Spleen (tissue), 11 donors: ENCODE measurements around the gene LDLRAD4. TPM values are rescaled to one million over a fixed set of nuclear protein-coding genes. Genes with fewer than 3 reads are reported as not detected.
A peak's percentile ranks its signal among the peaks of the same experiment; 100 is the strongest.

ENCODE experiments used
- DNase-seq: peaks from one replicate; pipeline ENCODE4 v3.0.0-alpha.2; 2020
- H3K27ac ChIP-seq, 8 donors: fragments of 200-600 bp; sonication (generic) in 7 of 8; 1 replicate in 4 of 8; 2 replicates in 4 of 8; pipeline versions ENCODE4 v1.5.0 to v1.8.0; 2016 to 2021; ENCODE audit warnings: inconsistent platforms in 4 of 8, mild to moderate bottlenecking in 4 of 8, moderate library complexity in 1 of 8
- H3K27me3 ChIP-seq, 7 donors: fragments of 200-600 bp; sonication (generic) in 6 of 7; replicated peaks in 1 of 7; 1 replicate in 4 of 7; 2 replicates in 3 of 7; pipeline versions ENCODE4 v1.5.0 to v1.8.0; 2016 to 2021; ENCODE audit warnings: inconsistent platforms in 3 of 7, mild to moderate bottlenecking in 1 of 7
- H3K36me3 ChIP-seq, 6 donors: fragments of 200-600 bp; sonication (generic) in 5 of 6; 1 replicate in 4 of 6; 2 replicates in 2 of 6; pipeline versions ENCODE4 v1.5.0 to v1.8.0; 2016 to 2021; ENCODE audit warnings: inconsistent platforms in 2 of 6
- H3K4me1 ChIP-seq, 6 donors: fragments of 200-600 bp; sonication (generic) in 5 of 6; 1 replicate in 3 of 6; 2 replicates in 3 of 6; pipeline versions ENCODE4 v1.5.0 to v1.8.0; 2016 to 2021; ENCODE audit warnings: inconsistent platforms in 3 of 6
- H3K4me3 ChIP-seq, 8 donors: fragments of 200-600 bp; sonication (generic) in 7 of 8; 1 replicate in 4 of 8; 2 replicates in 4 of 8; pipeline versions ENCODE4 v1.5.0 to v1.8.0; 2016 to 2021; ENCODE audit warnings: inconsistent platforms in 4 of 8, mild to moderate bottlenecking in 4 of 8, moderate library complexity in 2 of 8
- H3K9me3 ChIP-seq, 8 donors: fragments of 200-600 bp; sonication (generic) in 7 of 8; 1 replicate in 4 of 8; 2 replicates in 4 of 8; pipeline versions ENCODE4 v1.5.0 to v1.8.0; 2016 to 2021; ENCODE audit warnings: inconsistent platforms in 4 of 8
- CTCF ChIP-seq, 11 experiments: fragments of 200-600 bp in 7 of 11; fragments of 450-650 bp in 4 of 11; sonication (generic) in 4 of 11; IDR thresholded peaks in 8 of 11; conservative IDR thresholded peaks in 3 of 11; 1 replicate in 7 of 11; 2 replicates in 4 of 11; pipeline versions ENCODE4 v1.4.0 to v1.8.0; 2016 to 2021; ENCODE audit warnings: antibody characterized with exemption in 11 of 11, inconsistent platforms in 4 of 11, mild to moderate bottlenecking in 1 of 11
- POLR2A ChIP-seq, 3 donors: fragments of 450-650 bp; IDR thresholded peaks; one replicate each; pipeline ENCODE4 v1.5.1; 2017; ENCODE audit warnings: antibody characterized with exemption in 3 of 3, mild to moderate bottlenecking in 1 of 3
- POLR2AphosphoS5 ChIP-seq, 3 donors: sonication (generic); formaldehyde crosslinking; IDR thresholded peaks; one replicate each; pipeline ENCODE4 v1.5.1; 2017; ENCODE audit warnings: antibody characterized with exemption in 3 of 3
- WGBS, 5 donors: extraction: QIAGEN DNeasy Blood & Tissue Kit in 3 of 5; methylation state at CpG; one replicate each; pipeline versions ENCODE4 v1.1.5 to v1.1.7; 2013 to 2018; 5-methylcytosine and 5-hydroxymethylcytosine counted together
- intact Hi-C: fragments of 100-400 bp; cut with DNase I; formaldehyde crosslinking; loops from one replicate; pipeline ENCODE4 v1.15.0; 2023; ENCODE audit warnings: low total_unique reads
- polyA plus RNA-seq, 3 donors: library from polyadenylated mRNA; stranded (reverse); fragments of 200-250 nt; gene quantifications; one replicate each; pipeline ENCODE4 v1.2.1, GENCODE V29; 2013
- total RNA-seq, 7 donors: library from RNA; depleted of rRNA in 3 of 7; stranded (reverse); fragments of >200 nt in 3 of 7; fragmentation: NEBNext Ultra II Directional in 4 of 7; extraction: Animal tissue kit (Norgen Biotek cat#: 25700) in 4 of 7; gene quantifications; one replicate each; pipeline versions ENCODE4 v1.1.0 to v1.2.1, GENCODE V29; 2016 to 2021
- donor health status: healthy with polysubstance abuse.
- donor health status: DM: no; HTN: no; CAD: no; lungs with moderate emphysema.
- donor health status: DM: no; HTN: no; CAD: no.
- donor health status: Bipolar disorder and iron deficiency.
- donor health status: healthy.
- donor health status: DM: no; HTN: no; CAD: no.
- donor health status: DM: yes; HTN: yes; CAD: no.

The LDLRAD4 gene
- total and polyA plus RNA-seq, 10 donors, result 4.5 to 80.8 (median 46.4) TPM

GRCh38 chr18:13585379-13586153 is 367.0 kb downstream of the LDLRAD4 start:
- TF ChIP-seq POLR2A (IDR thresholded peaks at IDR 0.05) (no peak), POLR2AphosphoS5 (IDR thresholded peaks at IDR 0.05) (no peak), CTCF (IDR thresholded peaks at IDR 0.05 in 8 of 11, conservative IDR thresholded peaks at IDR 0.05 in 3 of 11) (no peak)
- Histone ChIP-seq H3K4me3 (no peak overlapping the region), H3K4me1 (peaks cover 0 to 44% (median 20%) of the 10 kb centered on the region in 6 donors), H3K27ac (peak overlapping the region in 5 of 8 donors; percentile 50 to 72 (median 55)), H3K27me3 (no peaks in the 10 kb centered on the region), H3K36me3 (peaks cover 0 to 7% (median 0%) of the 10 kb centered on the region in 6 donors), H3K9me3 (no peaks in the 10 kb centered on the region)
- intact Hi-C loops, result no loop called here
- WGBS, 5 donors, result 35 to 49% (median 42%) methylated on average over 4 of the region's 4 CpGs
- no peak for DNase-seq

- no peaks in the 10 kb centered on the region for H3K9me3 ChIP-seq
- H3K27ac ChIP-seq, result peak overlapping the region in 1 of 8 donors; percentile 15
- no peaks in the 10 kb centered on the region for H3K27me3 ChIP-seq
- peaks cover 0 to 46% (median 23%) of the 10 kb centered on the region in 6 donors for H3K4me1 ChIP-seq
- WGBS, 5 donors, result 87 to 100% (median 92%) methylated on average over 1 of the region's 1 CpG
- TF ChIP-seq POLR2A (IDR thresholded peaks at IDR 0.05) (no peak), CTCF (IDR thresholded peaks at IDR 0.05 in 8 of 11, conservative IDR thresholded peaks at IDR 0.05 in 3 of 11) (no peak), POLR2AphosphoS5 (IDR thresholded peaks at IDR 0.05) (no peak)
- DNase-seq, result no peak
- intact Hi-C loops, result no loop called here
- no peak overlapping the region for H3K4me3 ChIP-seq
- H3K36me3 ChIP-seq, result peaks cover 0 to 7% (median 0%) of the 10 kb centered on the region in 6 donors
These were observed 368.4 kb downstream of the LDLRAD4 start for GRCh38 chr18:13587001-13587400.

GRCh38 chr18:13587477-13587876 is 368.9 kb downstream of the LDLRAD4 start:
- Histone ChIP-seq H3K9me3 (no peaks in the 10 kb centered on the region), H3K4me1 (peaks cover 0 to 51% (median 28%) of the 10 kb centered on the region in 6 donors), H3K27me3 (no peaks in the 10 kb centered on the region), H3K4me3 (no peak overlapping the region), H3K36me3 (peaks cover 0 to 7% (median 0%) of the 10 kb centered on the region in 6 donors), H3K27ac (peak overlapping the region in 1 of 8 donors; percentile 15)
- TF ChIP-seq CTCF (IDR thresholded peaks at IDR 0.05 in 8 of 11, conservative IDR thresholded peaks at IDR 0.05 in 3 of 11) (no peak), POLR2AphosphoS5 (IDR thresholded peaks at IDR 0.05) (no peak), POLR2A (IDR thresholded peaks at IDR 0.05) (no peak)
- intact Hi-C loops, result no loop called here
- no peak for DNase-seq
- 94 to 100% (median 96%) methylated on average over 3 of the region's 3 CpGs for WGBS, 5 donors

GRCh38 chr18:13587937-13588336 is 369.4 kb downstream of the LDLRAD4 start:
- Histone ChIP-seq H3K4me1 (peaks cover 0 to 55% (median 30%) of the 10 kb centered on the region in 6 donors), H3K36me3 (peaks cover 0 to 7% (median 0%) of the 10 kb centered on the region in 6 donors), H3K27ac (peak overlapping the region in 2 of 8 donors; percentile 15 to 18), H3K9me3 (no peaks in the 10 kb centered on the region), H3K4me3 (no peak overlapping the region), H3K27me3 (no peaks in the 10 kb centered on the region)
- no peak for DNase-seq
- WGBS, 5 donors, result 74 to 80% (median 75%) methylated on average over 3 of the region's 3 CpGs
- intact Hi-C loops, result no loop called here
- TF ChIP-seq CTCF (IDR thresholded peaks at IDR 0.05 in 8 of 11, conservative IDR thresholded peaks at IDR 0.05 in 3 of 11), result no peak
- TF ChIP-seq POLR2AphosphoS5 (IDR thresholded peaks at IDR 0.05), result no peak
- no peak for TF ChIP-seq POLR2A (IDR thresholded peaks at IDR 0.05)
